AG10803 (cell line): ENCODE data around the gene PARS2.
"Not testable (repeated sequence)": the region's sequence is repeated elsewhere in the genome, so short reads cannot be mapped to it uniquely, and the experiment has no call there.

Source experiments
- DNase-seq: peaks from one replicate; pipeline ENCODE4 v3.0.0; 2010; ENCODE audit warnings: low read depth
- H3K4me3 ChIP-seq: 2 replicates; pipeline ENCODE4 v1.5.1; 2011; ENCODE audit warnings: mild to moderate bottlenecking, low read length, control low read depth
- CTCF ChIP-seq: conservative IDR thresholded peaks from 2 replicates; pipeline ENCODE4 v1.5.1; 2011; ENCODE audit warnings: mild to moderate bottlenecking, low read length, control low read depth, inconsistent platforms

PARS2 gene

GRCh38 chr1:54781023-54781723 lies 16.9 kb upstream of the PARS2 start:
- no peak for DNase-seq
- TF ChIP-seq CTCF, result no peak
- H3K4me3 ChIP-seq, result no peak overlapping the region

- no peak overlapping the region for H3K4me3 ChIP-seq
- DNase-seq, result no peak
- TF ChIP-seq CTCF, result no peak
Observed at GRCh38 chr1:54777431-54777830, 13.1 kb upstream of the PARS2 start.

GRCh38 chr1:54777011-54777410 lies 12.7 kb upstream of the PARS2 start:
- no peak overlapping the region for H3K4me3 ChIP-seq
- no peak for TF ChIP-seq CTCF

GRCh38 chr1:54775828-54776721 lies 11.8 kb upstream of the PARS2 start:
- not testable (repeated sequence) for DNase-seq, H3K4me3 ChIP-seq

More at GRCh38 chr1:54777011-54777410, 12.7 kb upstream of the PARS2 start:
- DNase-seq, result no peak

DNA sequence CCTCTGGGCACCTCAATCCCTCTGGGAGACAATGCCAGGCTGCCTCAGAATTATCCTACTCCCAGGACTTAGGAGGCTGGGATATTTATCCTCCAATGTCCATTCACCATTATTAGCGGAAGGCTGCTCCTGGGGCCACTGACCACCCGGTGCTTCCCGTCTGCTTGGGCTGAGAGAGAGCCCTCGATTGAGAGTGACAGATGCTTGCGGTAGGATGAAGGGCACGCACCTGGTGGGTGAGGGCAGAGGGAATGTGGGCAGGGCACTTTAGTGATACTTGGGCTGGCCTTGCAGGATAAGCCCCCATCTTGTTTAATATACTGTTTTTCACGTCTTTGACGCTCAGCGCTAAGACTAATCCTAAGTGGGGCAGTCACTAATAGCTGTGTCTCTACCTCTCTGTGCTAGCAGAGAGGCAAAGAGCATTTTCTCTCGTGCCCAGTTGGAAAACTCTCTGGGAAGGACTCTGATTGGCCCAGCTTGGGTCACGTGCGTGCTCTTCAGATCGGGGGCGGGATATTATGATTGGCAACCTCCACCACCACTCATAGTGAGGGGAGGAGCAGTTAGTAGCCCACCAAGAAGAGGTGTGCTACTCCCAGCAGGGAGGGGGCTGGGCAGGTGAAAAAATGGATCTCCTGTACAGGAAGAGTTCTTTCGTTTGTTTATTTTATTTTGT lies 10.6 kb upstream of the PARS2 start:
- DNase-seq, result no peak
- H3K4me3 ChIP-seq, result no peak overlapping the region

DNA sequence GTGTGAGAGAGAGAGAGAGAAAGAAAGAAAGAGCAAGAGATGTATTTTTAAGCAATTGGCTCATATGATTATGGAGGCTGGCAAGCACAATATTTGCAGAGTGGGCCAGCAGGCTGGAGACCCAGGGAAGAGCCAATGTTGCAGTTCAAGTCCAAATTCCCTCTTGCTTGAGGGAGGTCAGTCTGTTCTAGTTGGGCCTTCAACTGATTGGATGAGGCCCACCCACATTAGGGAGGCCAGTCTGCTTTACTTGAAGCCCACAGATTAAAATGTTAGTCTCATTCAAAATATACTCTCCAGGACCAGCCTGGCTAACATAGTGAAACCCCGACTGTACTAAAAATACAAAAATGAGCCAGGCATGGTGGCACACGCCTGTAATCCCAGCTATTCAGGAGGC lies 8.6 kb upstream of the PARS2 start:
- H3K4me3 ChIP-seq, result no peak overlapping the region
- no peak for TF ChIP-seq CTCF

More for the DNA sequence above, 10.6 kb upstream of the PARS2 start:
- no peak for TF ChIP-seq CTCF

GRCh38 chr1:54768093-54768492 lies 3.8 kb upstream of the PARS2 start:
- no peak for TF ChIP-seq CTCF
- no peak for DNase-seq
- no peak overlapping the region for H3K4me3 ChIP-seq

More for the DNA sequence above, 8.6 kb upstream of the PARS2 start:
- DNase-seq, result no peak
